ENCODE measurements around the gene PLEKHG2.
"Not testable (repeated sequence)": the region's sequence is repeated elsewhere in the genome, so short reads cannot be mapped to it uniquely, and the experiment has no call there.

The PLEKHG2 gene

DNA sequence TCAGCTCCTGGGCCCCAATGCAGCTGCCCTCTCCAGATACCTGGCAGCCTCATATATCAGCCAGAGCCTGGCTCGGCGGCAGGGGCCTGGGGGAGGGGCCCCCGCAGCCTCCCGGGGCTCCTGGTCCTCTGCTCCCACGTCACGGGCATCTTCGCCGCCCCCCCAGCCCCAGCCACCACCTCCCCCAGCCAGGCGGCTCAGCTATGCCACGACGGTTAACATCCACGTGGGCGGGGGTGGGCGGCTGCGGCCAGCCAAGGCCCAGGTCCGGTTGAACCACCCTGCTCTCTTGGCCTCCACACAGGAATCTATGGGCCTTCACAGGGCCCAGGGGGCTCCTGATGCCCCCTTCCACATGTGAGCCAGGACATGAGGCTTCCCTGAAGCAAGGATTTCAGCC is 12.5 kb downstream of the PLEKHG2 start:
- FAIRE-seq: no peak

DNA sequence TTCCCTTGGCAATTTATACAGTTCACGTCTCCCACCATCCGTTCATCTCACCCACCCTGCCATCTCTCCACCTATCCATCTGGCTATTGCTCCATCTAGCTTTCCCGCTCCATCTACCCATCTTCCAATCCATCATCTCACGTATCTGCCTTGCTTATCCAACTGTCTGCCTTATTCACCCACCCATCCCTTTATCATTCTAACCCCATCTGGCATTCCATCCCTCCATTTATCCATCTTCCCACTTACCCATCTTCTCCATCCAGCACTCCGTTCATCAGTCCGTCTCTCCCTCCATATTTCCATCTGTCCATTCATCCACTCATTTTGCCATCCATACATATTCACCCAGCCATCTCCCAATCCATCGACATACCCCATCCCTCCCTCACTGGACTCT is 13.3 kb downstream of the PLEKHG2 start:
- FAIRE-seq: no peak

DNA sequence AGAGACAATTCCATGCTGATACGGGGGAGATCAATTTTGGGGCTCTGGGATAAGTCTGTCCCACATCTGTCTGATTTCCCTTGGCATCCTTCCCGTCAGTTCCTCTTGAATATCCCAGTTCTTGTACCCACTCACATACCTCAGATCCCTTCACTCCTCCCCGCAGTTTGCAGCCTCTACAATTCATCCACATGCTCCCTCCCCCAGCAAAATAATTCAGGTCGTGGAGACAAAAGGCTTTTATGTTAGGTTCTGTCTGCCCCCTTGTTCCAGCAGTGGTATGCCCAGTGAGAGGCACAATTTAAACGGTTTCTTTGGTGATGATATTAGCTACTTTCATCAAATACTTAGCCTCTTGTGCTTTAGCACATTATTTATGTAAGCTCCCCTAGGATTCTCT is 13.7 kb downstream of the PLEKHG2 start:
- no peak for FAIRE-seq

DNA sequence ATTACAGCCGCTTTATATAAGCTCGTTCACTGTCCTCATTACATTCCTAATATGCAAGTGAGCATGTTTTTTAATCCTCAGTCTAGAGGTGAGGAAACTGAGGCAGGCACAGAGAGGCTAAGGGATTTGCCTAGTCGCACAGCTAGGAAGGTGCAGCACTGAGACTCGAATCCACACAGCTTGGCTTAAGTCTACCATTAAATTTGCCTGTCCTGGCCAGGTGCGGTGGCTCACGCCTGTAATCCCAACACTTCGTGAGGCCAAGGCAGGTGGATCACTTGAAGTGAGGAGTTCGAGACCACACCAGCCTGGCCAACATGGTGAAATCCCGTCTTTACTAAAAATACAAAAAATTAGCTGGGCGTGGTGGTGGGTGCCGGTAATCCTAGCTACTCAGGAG is 15.2 kb downstream of the PLEKHG2 start:
- no peak for FAIRE-seq

DNA sequence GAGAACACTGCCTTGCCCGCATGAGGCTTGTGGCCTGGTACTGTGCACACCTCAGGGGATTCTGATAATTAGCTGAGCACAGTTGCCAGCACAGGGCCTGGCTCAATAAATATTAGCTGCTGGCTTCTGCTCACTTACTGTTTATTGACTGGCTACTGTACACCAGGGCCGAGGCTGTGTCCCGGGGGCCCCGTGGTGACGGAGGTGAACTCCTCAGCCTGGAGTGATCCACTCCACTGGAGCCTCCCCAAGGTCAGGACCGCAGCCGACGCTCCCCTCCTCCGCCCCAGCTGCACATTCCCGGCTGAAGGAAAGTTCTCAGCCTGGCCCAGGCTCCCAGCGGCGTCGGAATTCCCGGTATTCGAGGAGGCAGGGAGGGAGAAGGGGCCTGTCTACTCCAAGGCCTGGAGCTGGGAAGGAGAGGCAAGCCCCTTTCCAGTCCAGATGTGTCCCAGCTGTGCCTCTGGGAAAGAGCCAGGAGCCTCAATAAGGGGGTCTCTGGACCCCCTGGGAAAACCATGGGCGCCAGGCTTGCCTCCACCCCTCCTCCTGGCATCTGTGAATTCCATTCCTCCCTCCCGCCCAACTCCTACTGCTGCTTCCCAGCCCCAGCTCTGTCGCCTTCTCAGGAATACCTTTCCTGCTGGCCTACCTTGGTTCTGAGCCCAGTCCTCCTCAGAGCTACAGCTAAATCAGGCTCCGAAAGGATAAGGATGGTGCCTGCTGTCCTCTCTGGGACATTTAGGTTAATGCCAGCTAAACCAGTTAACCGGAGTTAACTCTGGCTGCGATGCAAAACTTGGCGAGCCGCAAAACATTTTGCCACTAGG is 16.0 kb downstream of the PLEKHG2 start:
- no peak for FAIRE-seq

DNA sequence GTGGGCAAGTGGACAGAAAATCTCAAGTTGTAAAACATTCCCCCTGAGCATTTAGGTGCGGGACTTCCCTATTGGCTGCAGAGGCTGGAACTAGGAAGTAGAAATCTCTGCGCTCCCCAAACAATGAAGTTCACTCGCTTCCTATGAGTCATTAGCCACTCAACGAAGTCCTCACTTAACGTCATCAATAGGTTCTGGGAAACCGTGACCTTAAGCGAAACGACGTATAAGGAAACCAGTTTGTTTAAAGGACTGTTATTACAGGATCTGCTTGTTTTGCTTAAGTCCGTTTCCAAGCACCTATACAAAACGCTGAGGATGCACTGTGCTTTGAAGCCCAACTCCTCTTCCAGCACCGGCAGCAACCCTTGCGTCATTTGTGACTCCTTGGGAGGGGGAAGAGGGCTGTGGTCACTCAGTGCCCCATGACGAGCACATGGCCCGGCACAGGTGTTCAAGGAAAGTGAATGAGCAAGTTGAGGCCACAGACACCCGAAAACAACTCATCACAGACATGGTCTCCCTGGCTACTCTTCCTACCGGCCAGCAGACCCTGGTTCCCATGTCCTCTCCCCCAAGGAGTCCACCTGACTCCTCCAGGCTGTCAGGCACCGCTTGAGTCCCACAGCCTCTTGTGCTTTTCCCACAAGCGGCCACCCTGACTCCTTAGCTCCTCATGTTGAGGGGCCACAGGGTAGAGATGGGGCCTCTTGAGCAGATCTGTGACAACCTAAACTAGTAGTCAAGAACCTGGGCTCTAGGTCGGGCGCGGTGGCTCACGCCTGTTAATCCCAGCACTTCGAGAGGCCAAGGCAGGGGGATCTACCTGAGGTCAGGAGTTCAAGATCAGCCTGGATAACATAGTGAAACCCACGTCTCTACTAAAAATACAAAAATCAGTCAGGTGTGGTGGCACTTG is 18.5 kb downstream of the PLEKHG2 start:
- FAIRE-seq: no peak

DNA sequence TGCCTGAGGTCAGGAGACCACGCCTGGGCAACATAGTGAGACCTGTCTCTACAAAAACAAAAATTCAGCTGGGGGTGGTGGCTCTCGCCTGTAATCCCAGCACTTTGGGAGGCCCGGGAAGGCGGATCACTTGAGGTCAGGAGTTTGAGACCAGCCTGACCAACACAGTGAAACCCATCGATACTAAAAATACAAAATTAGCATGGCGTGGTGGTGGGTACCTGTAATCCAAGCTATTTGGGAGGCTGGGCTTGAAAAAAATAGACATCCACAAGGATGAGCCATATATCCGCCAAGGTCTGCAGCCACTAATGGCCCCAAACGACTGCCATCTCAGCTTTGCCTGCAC is 20.2 kb downstream of the PLEKHG2 start:
- no peak for FAIRE-seq

DNA sequence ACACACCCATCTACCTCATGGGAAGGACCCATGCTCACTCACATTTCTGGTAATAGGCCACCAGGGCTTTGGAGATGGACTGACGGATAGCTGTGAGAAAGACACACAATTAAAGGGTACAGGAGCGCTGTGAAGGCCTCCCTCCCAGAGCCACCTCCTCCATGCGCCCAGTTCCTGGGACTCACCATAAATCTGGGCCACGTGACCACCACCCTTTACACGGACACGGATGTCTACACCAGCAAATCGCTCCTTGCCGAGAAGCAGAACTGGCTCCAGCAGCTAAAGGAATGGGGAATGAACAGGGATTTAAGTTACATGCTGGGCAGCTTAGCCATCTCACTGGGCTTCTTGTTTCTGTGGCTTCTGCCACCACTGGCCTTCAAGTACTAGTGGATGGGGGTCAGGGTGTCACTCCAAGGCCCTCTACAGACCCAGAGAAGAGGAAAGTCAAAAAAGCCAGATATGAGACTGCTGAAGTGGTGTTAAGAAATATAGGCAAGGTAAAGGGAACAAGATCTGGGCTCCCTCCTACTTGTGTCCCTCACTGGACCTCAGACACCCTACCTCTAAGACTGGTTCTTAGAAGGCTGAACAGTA is 21.1 kb downstream of the PLEKHG2 start:
- no peak for FAIRE-seq

DNA sequence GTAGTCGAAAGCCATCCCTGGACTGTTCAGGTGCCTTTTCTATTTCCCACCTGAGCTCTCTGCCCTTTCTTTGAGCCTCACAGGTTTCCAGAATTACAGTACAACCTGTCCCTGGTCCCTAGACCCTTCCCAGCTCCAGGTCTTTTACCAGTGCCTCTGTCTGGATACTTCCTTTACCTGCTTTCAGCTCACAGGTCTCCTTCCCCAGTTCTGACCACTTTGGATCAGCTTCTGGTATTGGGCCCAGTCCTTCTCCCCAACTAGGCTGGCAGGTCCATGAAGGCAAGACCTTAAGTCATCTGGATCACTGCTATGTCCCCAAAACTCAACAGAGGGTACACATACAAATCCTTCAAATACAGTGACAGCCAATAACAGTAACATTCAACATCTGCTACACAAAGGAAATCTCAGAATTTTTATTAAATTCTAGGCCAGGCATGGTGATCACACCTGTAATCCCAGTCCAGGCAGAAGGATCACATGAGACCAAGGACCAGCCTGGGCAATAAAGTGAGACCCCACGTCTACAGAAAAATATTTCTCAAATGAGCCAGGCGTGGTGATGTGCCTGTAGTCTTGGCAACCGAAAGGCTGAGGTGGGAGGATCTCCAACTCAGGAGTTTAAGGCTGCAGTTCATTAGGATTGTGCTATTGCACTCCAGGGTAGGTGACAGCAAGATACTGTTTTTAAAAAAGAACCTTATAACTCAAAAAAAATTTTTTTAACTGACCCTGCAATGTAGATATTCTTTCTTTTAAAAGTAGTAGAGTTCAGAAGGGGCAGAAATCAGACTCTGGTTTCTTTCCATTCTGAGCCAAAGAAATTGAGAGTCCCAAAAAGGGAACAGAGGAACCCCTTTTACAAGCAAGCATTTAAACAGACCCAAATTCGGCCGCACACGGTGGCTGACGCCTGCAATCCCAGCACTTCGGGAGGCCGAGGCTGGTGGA is 21.9 kb downstream of the PLEKHG2 start:
- no peak for FAIRE-seq

DNA sequence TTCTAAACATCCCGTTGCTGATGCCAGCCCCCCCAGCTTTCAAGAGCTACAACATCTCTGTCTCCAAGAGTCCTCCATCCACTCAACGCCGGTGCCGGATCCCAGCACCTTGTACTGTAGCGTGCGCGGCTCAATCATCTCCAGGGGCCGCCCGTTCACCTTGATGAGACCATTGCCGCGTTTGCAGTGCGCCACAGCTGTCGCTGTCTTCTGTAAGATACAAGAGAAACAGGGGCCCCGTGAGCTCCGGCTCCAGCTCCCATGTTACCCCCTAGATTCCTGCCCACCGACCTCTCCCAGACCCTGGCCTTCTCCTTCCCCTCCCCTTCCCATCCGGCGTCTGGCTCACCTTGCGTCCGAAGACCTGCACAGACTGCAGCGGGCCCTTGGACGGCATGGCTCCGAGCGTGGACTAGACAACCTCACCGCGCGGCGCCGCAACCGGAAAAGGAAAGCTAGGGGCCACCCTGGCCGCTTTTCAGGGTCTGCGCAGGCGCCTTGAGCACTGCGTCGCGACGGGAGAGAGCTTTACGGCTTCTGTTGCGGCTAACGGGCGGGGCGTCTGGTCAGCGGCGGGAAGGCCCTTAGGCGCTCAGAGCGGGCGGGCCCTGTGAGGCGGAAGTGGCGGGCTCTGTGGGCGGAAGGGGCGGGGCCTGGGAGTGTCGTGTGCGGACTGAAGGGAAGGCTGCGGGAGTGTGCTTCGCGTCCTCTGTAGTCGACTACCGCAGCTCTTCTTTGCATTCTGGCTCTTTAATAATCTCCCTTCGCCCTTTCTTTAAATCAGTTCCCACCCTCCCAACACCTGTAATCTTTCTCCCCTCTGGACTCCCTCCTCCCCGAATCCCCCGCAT is 23.3 kb downstream of the PLEKHG2 start, which contains the start of gene RPS16:
Gene RPS16 (minus strand): TSS at position 451 of the 851 bp plus-strand sequence. CDS start 54 bp downstream, at position 397.
- no peak for FAIRE-seq

DNA sequence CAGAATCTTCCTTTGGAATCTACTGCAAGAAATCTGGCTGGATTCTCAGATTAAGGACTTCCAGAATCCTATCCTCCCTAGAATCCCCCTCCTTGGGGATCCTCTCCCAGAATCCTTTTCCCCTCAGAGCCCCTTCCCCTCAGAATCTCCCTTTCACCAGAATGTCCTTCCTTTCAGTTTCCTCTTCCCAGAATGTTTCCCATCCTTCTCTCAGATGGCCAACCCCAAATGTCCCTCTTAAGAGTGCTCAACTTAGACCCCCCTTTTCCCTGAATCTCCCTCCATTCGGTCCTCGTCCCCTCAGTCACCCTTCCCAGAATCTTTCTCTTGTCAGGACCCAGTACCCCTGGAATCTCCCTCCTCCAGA is 23.9 kb downstream of the PLEKHG2 start:
- FAIRE-seq: no peak

DNA sequence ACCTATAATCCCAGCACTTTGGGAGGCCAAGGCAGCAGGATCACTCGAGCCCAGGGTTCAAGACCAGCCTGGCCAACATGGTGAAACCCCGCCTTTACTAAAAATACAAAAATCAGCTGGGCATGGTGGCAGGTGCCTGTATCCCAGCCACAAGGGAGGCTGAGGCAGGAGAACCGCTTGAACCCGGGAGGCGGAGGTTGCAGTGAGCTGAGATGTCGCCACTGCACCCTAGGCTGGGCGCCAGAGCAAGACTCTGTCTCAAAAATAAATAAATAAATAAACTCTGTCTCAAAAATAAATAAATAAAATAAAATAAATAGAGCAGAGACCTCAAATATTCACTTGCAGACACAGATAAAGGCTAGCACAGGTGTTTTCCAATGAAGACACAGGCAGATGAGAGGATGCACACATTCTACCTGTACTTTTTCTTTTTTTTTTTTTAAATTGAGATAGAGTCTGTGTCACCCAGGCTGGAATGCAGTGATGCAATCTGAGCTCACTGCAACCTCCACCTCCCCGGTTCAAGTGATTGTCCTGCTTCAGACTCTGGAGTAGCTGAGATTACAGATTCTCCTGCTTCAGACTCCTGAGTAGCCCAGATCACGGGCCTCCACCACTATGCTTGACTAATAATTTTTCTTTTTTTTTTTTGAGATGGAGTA is 25.9 kb downstream of the PLEKHG2 start:
- no peak for FAIRE-seq

DNA sequence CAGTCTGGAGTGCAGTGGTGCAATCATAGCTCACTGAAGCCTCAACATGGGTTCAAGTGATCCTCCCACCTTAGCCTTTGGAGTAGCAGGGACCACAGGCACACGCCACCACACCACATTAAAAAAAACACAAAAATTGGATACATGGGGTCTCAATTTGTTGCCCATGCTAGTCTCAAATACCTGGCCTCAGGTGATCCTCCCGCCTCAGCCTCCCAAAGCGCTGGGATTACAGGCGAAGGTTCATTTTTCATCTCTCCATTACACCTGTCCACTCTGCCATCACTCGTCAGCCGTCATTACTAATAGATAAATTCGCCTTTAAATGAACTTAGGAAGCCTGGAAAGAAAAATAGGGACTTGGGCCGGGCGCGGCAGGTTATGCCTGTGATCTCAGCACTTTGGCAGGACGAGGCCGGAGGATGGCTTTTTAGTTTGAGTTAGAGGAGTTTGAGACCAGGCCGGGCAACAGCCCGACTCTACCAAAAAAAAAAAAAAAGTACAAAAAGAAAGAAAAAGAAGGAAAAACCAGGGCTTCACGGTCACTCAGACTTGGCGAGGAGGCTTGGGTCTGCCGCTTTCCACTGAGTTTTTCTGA is 32.2 kb downstream of the PLEKHG2 start:
- no peak for FAIRE-seq

DNA sequence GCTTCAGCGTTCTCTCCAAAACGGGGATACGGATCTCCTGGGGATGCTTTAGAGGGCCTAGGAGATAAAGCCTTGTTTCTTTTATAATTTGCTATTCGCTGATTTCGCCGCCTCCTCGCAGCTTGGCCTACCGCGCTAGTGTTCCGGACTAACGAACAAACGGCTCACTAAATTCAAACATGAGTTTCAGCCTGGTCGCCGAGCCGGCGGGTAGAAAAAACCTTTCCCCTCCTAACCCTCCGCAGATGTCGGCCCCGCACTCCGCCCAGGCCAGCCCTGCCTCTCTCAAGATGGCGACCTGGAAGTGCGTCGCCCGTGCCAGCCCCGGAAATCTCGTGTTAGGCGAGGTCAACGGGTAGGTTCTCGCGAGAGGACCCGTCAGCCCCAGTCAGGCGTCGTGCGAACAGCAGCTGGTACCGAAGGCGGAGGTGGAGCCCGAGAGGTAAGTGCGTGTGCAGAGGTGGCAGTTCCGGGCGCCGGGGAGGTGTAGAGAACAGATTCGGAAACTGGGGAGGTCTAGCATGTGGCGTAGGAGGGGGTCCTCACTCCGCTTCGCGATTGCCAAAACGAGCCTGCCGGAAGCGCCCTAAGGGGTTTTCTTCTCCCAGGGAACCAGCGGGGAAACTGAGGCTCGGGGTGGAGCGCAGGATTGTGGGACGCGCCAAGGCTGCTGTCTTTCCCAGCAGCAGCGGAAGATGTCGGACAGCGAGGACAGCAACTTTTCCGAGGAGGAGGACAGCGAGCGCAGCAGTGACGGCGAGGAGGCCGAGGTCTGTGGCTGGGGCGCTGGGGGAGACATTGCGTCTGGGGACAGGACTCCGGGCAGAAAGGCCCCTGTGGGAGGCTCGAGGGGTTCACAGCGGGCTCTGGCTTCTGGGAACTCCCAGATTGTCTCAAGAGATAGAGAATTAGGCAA is 33.0 kb downstream of the PLEKHG2 start, which contains the start of gene SUPT5H:
Gene SUPT5H (plus strand): TSS at position 387 of the 916 bp plus-strand sequence. CDS start 309 bp downstream, at position 696.
- FAIRE-seq: no peak

DNA sequence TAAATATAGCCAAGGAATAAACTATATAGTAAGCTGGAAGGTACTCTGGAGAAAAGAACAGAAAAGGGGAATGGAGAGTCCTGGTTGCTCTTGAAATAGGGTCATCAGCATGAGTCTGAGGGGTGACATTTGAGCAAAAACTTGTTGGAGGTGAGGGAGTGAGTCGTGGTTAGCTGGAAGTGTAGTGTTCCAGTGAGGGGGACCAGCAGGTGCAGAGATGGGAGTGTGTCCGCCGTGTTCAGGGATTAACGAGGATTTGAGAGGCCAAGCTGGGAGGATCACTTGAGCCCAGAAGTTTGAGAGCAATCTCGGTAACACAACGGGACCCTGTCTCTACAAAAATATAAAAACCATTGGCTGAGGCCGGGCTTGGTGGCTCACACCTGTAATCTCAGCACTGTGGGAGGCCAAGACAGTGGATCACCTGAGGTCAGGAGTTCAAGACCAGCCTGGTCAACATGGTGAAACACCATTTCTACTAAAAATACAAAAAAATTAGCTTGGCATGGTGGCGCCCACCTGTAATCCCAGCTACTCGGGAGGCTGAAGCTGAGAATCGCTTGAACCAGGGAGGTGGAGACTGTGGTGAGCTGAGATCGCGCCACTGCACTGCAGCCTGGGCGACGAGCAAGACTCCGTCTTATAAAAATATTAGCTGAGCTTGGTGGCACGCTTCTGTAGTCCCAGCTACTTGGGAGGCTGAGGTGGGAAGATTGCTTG is 34.1 kb downstream of the PLEKHG2 start:
- no peak for FAIRE-seq

DNA sequence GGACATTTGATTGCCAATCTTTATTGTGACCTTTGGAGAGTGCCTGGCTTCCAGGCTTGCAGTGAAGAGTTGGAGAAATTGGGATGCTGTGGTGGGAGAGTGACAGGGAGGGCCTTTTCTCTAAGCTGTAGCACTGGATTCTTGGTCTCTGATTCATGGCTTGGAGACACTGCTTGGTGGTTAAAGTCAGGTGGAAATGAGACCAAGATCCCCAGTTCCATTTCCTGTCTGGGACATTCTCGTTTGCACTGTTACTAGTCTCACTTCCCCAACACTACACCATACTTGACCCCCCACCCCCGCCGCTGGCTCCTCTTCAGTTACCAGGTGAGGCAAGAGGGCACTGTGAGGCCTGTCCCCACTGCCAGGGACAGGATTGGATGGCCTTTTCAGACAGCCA is 35.8 kb downstream of the PLEKHG2 start:
- no peak for FAIRE-seq

DNA sequence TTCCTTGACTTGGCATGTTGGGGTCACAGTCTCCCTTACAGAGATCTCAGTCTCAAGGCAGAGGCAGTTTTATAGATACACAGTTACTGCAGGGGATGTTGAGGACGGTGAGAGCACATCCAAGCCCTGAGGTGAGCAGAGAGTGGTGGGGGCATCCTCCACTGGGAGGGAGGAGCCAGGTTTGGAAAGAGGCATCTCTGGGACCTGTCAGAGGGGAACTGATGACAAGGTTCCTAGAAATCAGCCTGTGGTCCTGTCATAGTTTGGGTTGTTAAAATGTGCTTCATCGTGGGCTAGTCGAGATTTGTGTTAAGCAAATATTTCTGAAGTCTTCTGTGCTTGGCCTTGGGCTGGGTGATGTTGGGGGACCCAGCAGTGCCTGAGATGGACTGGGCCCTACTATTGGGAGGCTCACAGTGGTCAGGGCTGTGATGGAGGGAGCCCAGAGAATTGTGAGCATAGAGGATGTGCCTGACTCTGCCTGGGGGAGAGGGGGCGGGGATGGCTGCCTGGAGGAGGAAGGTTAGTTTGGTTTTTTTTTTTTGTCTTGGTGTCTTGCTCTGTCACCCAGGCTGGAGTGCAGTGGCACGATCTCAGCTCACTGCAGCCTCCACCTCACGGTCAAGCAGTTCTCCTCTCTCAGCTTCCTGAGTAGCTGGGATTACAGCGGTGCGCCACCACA is 36.8 kb downstream of the PLEKHG2 start:
- FAIRE-seq: no peak

DNA sequence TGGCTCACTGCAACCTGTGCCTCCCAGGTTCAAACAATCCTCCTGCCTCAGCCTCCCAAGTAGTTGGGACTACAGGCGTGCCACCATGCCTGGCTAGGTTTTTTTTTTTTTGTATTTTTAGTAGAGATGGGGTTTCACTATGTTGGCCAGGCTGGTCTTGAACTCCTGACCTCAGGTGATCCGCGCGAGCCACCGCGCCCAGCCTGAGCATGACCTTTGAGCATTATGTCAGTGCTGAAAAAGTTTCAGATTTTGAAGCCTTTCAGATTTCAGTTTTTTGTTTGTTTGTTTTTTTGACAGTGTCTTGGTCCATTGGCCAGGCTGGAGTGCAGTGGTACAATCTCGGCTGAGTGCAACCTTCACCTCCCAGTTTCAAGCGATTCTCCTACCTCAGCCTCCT is 38.8 kb downstream of the PLEKHG2 start:
- not testable (repeated sequence) for FAIRE-seq
